HTR-8/SVneo (cell line): ENCODE data around the gene SIPA1L2.
A peak's percentile ranks its signal among the peaks of the same experiment; 100 is the strongest.

Experiments
- DNase-seq: peaks from one replicate; pipeline ENCODE4 v3.0.0; 2011; ENCODE audit warnings: low spot score, mixed read lengths; ENCODE audit not compliant: insufficient read length
- FAIRE-seq: peaks from 2 replicates; lab custom pipeline; 2011; peaks lifted over from hg19 to GRCh38; lab: Jason Lieb, UNC

The SIPA1L2 gene

DNA sequence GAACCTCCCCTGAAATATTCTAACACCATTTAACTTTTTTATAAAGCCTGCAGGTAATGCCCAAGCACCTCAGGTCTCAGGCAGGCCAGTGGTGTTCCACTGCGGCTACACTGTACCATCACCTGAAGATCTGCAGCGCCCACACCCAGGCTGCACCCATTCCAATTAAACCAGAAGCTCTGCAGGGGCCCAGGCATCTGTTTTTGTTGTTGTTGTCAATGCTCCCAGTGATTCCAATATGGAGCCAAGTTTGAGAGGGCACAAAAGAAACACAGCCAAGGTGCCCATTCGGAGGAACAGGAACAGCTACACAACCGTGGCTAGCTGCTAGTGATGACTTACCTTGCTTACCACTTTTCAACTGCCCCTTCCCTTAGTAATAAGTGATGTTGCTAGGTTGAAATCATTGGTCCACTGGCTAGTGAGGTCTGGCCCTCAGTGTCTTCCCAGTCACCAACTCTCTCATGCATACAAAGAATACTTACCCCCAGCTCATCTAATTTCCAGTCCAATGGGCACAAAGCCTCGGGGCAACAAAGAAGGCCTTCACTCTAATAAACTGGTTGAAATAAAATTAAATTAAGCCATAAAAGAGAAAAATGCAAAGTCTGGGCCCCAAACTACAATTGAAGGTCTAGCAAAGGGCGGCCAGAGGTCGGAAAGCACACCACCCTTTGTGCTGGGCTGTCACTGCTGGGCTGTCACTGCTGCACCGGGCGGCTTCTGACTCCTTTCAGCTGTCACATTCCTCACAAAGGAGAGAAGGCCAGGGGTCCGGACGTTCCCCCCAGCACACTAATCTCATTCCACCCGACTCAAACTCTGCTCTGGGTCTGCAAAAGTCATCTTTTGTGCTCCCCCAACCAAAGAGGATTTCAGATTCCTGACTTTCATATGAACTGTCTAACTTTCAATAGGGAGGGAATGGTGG is 34.9 kb downstream of the SIPA1L2 start:
- no peak for FAIRE-seq
- DNase-seq: no peak

DNA sequence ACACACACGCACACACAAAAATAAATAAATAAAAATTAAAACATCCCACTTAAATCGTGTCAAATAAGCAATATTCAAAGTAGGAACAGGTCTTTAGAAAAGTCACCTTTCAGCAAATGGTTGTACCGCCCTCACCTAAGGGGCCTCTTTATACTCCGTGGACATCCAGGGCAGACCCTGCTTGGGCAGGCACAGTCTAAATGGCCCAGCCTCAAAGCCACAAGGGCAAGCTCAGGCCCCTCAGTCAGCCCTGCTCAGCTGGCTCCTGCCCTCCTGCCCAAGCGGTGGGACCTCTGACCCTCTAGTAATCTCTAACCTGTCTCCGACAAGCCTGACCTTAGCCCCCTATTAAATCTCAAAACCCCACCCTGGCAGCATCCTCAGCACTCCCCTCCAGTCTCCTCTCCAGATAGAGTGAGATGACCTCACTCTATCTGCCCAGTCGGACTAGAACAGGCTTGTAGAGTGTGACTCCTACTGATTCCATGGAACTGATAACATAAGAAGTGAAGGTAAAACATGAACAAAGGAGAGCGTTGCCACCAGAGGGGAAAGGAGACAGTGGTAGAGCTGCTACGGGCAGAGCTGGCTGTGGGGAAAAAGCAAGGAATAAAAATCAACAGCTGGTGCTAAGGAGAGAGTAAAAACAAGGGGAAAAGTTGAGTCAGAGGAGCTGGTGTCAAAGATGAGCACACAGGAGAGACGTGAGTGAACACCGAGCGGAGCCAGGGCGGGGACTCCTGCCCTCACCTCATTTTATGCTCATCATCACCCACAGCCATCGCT is 36.0 kb downstream of the SIPA1L2 start:
- DNase-seq (peak; percentile 20), FAIRE-seq (no peak)

DNA sequence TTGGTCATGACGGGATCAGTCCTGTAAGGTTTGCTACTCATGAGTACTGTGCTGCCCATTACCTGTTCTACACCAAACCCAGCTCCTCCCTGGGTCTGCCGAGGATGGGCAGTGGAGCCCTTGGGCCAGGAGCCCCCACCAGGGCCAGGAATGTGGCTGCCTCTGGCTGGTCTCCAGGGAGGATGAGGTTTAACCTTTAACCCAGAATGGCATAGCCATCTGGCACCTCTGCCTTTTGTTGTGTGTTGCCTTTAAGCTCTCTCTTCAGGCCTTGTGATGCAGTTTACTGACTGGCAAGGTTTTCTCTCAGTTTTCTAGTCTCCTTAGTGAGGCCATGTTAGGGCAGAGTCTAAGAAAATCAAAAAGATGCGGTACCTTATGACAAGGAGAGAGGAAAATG is 38.6 kb downstream of the SIPA1L2 start:
- FAIRE-seq (no peak), DNase-seq (no peak)

DNA sequence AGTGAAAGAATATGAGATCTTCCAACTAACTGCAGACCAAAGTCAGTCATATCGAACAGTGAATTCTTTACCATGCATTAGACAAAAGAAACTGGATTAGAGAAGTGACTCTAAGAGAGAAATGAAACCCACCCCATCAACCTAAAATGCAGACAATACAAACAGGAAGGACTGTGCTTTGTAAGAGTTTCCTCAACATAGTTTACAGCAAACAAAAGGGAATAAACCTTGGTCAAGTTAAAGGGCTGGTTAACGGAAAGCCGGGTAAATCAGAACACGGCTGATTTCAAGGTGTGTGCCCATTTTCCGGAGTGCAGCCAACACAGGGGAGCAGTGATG is 39.2 kb downstream of the SIPA1L2 start:
- FAIRE-seq (no peak), DNase-seq (no peak)

DNA sequence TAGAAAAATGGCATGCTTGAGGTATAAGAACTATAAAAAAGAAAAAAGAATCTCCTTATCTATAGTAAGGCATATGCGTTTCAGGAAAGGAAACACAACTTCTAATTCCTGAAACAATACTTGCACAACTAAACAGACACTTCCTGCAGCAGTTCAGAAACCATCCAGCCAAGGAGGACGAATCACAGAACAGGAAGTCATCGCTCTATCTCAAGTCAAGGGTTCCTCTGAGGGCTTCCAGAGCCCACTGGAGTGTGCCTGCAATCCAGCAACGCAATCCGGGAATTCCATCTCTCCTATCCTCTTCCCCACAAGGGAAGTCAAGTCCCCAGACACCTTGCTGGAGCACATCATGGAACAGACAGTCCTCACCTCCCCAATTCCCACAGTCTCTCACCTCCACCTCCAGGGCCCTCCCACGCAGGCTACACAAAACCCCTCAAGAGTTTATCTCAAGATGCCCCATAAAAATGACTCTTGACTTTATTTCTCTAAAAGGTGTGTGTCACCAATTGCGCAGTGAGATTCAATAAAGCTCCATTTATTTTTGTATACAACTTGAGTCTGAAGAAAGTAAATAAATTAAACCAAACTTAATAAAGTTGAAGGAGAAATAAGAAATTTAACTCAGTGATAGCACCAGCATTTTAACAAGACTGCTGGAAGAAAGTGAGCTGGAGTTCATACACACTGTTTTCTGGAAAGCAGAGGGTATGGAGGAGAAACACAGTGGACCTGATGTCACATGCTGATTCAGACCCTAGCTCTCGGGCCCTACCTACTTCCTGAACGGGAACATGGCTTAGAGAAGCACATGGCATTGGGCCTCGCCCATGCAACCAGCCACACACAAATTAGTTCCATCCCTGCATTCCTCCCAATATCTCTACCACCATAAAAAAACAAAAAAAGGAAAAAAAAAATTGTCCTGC is 39.9 kb downstream of the SIPA1L2 start:
- DNase-seq (no peak), FAIRE-seq (no peak)

DNA sequence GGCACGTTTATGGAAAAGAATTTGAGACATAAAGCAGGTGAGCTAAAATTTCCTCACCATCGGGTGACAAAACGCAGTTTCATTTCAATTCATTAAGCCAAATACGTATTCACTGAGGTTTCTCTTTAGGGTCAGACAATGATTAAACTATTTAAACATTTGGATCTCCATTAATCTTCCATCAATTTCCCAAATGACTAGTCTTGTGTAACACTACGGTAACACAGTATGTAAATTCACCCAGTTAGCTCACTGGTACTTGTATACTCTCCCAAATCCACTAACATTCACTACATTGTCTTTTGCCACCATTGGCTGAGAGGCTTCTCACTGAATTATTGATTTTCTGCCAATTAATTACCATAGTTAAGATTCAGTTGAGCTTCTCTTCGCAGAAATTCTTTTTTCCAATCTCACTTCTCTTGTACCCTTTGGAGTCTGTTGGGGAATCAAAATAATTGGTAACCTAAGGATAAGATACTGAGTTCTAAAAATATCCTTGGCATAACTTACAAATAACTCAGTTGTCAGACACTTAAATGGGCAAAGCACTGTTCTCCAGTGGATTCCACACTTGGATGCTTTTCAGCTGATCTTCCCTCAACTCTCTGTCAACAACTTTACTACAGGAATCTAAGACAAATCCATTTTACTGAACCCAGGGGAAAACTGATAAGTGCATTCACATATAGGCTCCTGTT is 40.7 kb downstream of the SIPA1L2 start:
- no peak for FAIRE-seq

DNA sequence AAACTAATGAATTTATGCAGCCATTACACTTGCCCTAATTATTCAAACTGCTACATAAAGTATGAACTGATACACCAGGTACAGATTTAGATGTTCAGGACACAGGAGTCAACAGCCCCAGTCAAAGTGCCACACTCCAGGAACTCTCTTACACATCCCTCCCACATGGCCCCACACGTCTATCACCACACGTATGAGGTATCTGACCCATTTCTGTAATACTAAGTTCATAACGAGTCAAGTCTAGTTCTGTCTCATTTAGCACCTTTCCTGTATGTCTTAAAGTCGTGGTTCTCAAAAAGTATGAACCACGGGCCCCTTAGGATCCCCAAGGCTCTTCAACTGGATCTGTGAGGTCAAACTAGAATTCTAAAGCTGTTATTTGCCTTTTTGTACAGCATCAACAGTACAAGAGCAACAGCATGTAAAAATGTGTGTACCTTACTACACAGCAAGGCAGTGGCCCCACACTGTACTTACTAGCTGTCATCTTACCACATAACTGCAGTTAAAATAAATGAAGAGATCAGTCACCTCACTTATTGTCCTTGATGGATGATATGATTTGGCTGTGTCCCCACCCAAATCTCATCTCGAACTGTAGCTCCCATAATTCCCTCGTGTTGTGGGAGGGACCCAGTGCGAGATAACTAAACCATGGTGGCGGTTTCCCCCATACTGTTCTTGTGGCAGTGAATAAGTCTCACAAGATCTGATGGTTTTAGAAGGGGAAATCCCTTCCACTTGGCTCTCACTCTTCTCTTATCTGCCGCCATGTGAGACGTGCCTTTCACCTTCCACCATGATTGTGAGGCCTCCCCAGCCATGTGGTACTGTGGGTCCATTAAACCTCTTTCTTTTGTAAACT is 42.6 kb downstream of the SIPA1L2 start:
- FAIRE-seq (no peak), DNase-seq (no peak)

More for the DNA sequence above, 40.7 kb downstream of the SIPA1L2 start:
- no peak for DNase-seq

DNA sequence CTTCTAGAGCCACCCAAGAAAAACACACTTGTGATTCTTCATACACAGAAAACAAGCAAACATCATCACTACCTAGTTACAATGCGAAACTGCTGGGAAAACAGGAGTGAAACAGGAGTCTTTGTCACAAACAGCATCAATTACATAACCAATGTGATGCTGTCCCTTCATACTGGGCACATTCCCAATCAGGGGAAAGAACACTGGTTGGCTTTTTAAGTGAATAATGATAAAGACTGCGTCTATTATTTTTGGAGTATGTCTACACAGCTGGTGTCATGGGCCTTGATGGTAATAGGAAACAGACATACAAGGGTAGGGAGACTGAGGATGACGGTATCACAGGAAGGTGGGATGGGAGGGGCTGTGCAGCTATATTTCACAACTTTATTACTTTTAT is 43.3 kb downstream of the SIPA1L2 start:
- FAIRE-seq: no peak
- DNase-seq: no peak

DNA sequence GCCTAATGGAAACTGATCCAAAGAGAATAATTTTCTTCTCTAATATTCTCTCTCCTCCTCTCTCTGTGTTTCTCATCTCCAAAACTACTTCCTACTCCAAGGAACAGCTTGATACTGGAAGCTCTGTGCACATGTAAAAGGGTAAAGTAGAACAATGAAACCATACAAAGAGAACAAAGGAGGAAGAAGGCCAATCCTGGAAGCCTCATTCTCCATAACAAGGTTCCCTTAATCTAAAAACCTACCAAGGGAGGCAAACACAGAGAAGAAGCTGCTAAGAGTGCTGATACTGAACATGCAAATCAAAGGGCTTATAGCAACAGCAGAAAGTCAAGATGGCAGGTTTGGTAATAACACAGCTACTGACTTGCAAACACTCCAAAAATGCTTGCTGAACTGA is 44.4 kb downstream of the SIPA1L2 start:
- DNase-seq (no peak), FAIRE-seq (no peak)

DNA sequence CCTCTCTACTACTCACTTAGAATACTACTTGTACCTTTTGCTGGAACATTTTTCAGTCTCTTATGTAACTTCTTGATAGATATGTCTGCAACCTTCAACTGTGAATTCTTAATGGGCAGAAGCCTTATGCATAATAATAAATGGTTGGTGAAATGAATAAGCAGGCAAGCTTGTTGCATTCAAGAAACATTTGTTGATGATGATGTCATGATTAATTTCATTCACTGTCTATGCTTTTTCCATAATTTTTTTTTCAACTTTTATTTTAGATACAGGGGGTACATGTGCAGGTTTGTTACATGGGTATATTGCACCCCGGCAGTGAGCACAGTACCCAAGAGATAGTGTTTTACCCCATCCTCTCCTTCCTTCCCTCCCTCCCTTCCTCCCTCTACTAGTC is 48.0 kb downstream of the SIPA1L2 start:
- FAIRE-seq: no peak

More for the DNA sequence above, 48.0 kb downstream of the SIPA1L2 start:
- no peak for DNase-seq
